Stimulated activated CD8-positive, alpha-beta memory T cell treated with anti-CD3 and anti-CD28 coated beads, Interleukin-15, amount 100 ng/mL, for 4 hours (primary cell): ENCODE results near the gene HES7.
"Not testable (repeated sequence)": the region's sequence is repeated elsewhere in the genome, so short reads cannot be mapped to it uniquely, and the experiment has no call there.

Experiments
- DNase-seq, 2 donors: peaks; one replicate each; pipeline ENCODE4 v3.0.0-alpha.2; 2020; ENCODE audit warnings: low read depth in 2 of 2

HES7 gene

GRCh38 chr17:8123695-8124349 lies at the start of gene HES7:
HES7 (minus strand) TSS chr17:8124106; CDS start chr17:8124084, 22 bp downstream.
- DNase-seq: no peak

GRCh38 chr17:8173056-8173870 lies 49.4 kb upstream of the HES7 start:
- peak in 1 of 2 donors; percentile 80 for DNase-seq

- not testable (repeated sequence) for DNase-seq
Observed at GRCh38 chr17:8170186-8170585, 46.3 kb upstream of the HES7 start.

- no peak for DNase-seq
Observed at GRCh38 chr17:8167526-8167925, 43.6 kb upstream of the HES7 start.

- DNase-seq: no peak
Observed at GRCh38 chr17:8166731-8167130, 42.8 kb upstream of the HES7 start.

- no peak for DNase-seq
Observed at GRCh38 chr17:8164815-8165131, 40.9 kb upstream of the HES7 start.

- no peak for DNase-seq
Observed at GRCh38 chr17:8163978-8164814, 40.3 kb upstream of the HES7 start.

GRCh38 chr17:8162997-8163977 lies 39.4 kb upstream of the HES7 start:
- no peak for DNase-seq

GRCh38 chr17:8162233-8162996 lies 38.5 kb upstream of the HES7 start, which contains the start of gene VAMP2:
VAMP2 (minus strand) TSS chr17:8162948; CDS start chr17:8162879, 69 bp downstream.
- peak; percentile 64 to 68 for DNase-seq

- no peak for DNase-seq
Observed at GRCh38 chr17:8161289-8162232, 37.7 kb upstream of the HES7 start.

GRCh38 chr17:8160741-8161221 lies 36.9 kb upstream of the HES7 start:
- no peak for DNase-seq

GRCh38 chr17:8160224-8160577 lies 36.3 kb upstream of the HES7 start:
- no peak for DNase-seq

- DNase-seq: no peak
Observed at GRCh38 chr17:8159459-8160223, 35.7 kb upstream of the HES7 start.

GRCh38 chr17:8159032-8159400 lies 35.1 kb upstream of the HES7 start:
- no peak for DNase-seq

- DNase-seq: peak; percentile 55 to 78
Observed at GRCh38 chr17:8158267-8159031, 34.5 kb upstream of the HES7 start.

- peak; percentile 100 for DNase-seq
Observed at GRCh38 chr17:8156246-8156992, 32.5 kb upstream of the HES7 start.

- DNase-seq: no peak
Observed at GRCh38 chr17:8155996-8156245, 32.0 kb upstream of the HES7 start.
